GM21390 (cell line): ENCODE data around the gene LLGL1.

Source experiments
- ATAC-seq: cut with Tn5 transposase; IDR thresholded peaks from one replicate; pipeline ENCODE4 v1.9.1; 2021; ENCODE audit not compliant: unreplicated experiment

LLGL1 gene

GRCh38 chr17:18225121-18225641, at the start of gene LLGL1:
LLGL1 (plus strand) TSS chr17:18225635; CDS start chr17:18225683, 48 bp downstream.
- peak; percentile 87 for ATAC-seq

GRCh38 chr17:18176176-18176575, 49.3 kb upstream of the LLGL1 start:
- no peak for ATAC-seq

- no peak for ATAC-seq
These were observed 48.3 kb upstream of the LLGL1 start for GRCh38 chr17:18177133-18177532.

GRCh38 chr17:18177722-18178121, 47.7 kb upstream of the LLGL1 start:
- ATAC-seq = no peak

GRCh38 chr17:18179196-18179595, 46.2 kb upstream of the LLGL1 start:
- ATAC-seq = no peak

GRCh38 chr17:18179804-18180203, 45.6 kb upstream of the LLGL1 start:
- no peak for ATAC-seq

GRCh38 chr17:18181358-18181757, 44.1 kb upstream of the LLGL1 start:
- no peak for ATAC-seq

- ATAC-seq = no peak
These were observed 43.1 kb upstream of the LLGL1 start for GRCh38 chr17:18182110-18182977.

GRCh38 chr17:18182978-18183333, 42.5 kb upstream of the LLGL1 start:
- peak; percentile 33 for ATAC-seq

- peak; percentile 70 for ATAC-seq
These were observed 41.9 kb upstream of the LLGL1 start, which contains the start of gene ALKBH5 for GRCh38 chr17:18183334-18184142. ALKBH5 (plus strand) TSS chr17:18183828; CDS start chr17:18184244, 416 bp downstream.

- ATAC-seq = no peak
These were observed 41.0 kb upstream of the LLGL1 start for GRCh38 chr17:18184143-18185031.

GRCh38 chr17:18185391-18185790, 40.0 kb upstream of the LLGL1 start:
- no peak for ATAC-seq

- no peak for ATAC-seq
These were observed 39.4 kb upstream of the LLGL1 start for GRCh38 chr17:18185832-18186626.

- ATAC-seq = no peak
These were observed 38.8 kb upstream of the LLGL1 start for GRCh38 chr17:18186627-18186982.

GRCh38 chr17:18187226-18187625, 38.2 kb upstream of the LLGL1 start:
- no peak for ATAC-seq

GRCh38 chr17:18187821-18188761, 37.3 kb upstream of the LLGL1 start:
- ATAC-seq = no peak

- no peak for ATAC-seq
These were observed 34.7 kb upstream of the LLGL1 start for GRCh38 chr17:18190628-18191235.

- ATAC-seq = no peak
These were observed 34.2 kb upstream of the LLGL1 start for GRCh38 chr17:18191236-18191667.
